Umbilical cord (tissue), 2 donors: ENCODE measurements around the gene OAT. TPM values are rescaled to one million over a fixed set of nuclear protein-coding genes. Genes with fewer than 3 reads are reported as not detected.
"Not testable (repeated sequence)": the region's sequence is repeated elsewhere in the genome, so short reads cannot be mapped to it uniquely, and the experiment has no call there.

ENCODE experiments used
- DNase-seq: peaks from one replicate; pipeline ENCODE4 v3.0.0-alpha.2; 2015; ENCODE audit warnings: low spot score
- total RNA-seq: library from RNA; depleted of rRNA; stranded (reverse); fragments of >200 nt; gene quantifications from one replicate; pipeline ENCODE4 v1.2.3, GENCODE V29; 2014; ENCODE audit warnings: low replicate concordance; ENCODE audit not compliant: insufficient read depth

Gene OAT
- total RNA-seq, 1 donor from 2014 or later = 114 TPM

- DNase-seq = no peak
Observed at GRCh38 chr10:124378881-124379471, 39.7 kb downstream of the OAT start.

GRCh38 chr10:124378271-124378670 lies 40.5 kb downstream of the OAT start:
- DNase-seq = no peak

GRCh38 chr10:124377101-124377500 lies 41.6 kb downstream of the OAT start:
- DNase-seq = no peak

- no peak for DNase-seq
Observed at GRCh38 chr10:124376411-124376810, 42.3 kb downstream of the OAT start.

GRCh38 chr10:124375691-124376090 lies 43.0 kb downstream of the OAT start:
- DNase-seq = no peak

GRCh38 chr10:124375353-124375614 lies 43.4 kb downstream of the OAT start:
- DNase-seq = no peak

- no peak for DNase-seq
Observed at GRCh38 chr10:124374535-124375352, 44.0 kb downstream of the OAT start.

GRCh38 chr10:124372899-124373298 lies 45.8 kb downstream of the OAT start:
- no peak for DNase-seq

GRCh38 chr10:124370426-124370825 lies 48.3 kb downstream of the OAT start:
- DNase-seq = no peak

- DNase-seq = no peak
Observed at GRCh38 chr10:124369986-124370385, 48.7 kb downstream of the OAT start.

GRCh38 chr10:124369533-124369932 lies 49.2 kb downstream of the OAT start:
- not testable (repeated sequence) for DNase-seq

GRCh38 chr10:124369066-124369465 lies 49.7 kb downstream of the OAT start:
- DNase-seq = no peak

- no peak for DNase-seq
Observed at GRCh38 chr10:124367936-124368335, 50.8 kb downstream of the OAT start.

- DNase-seq = no peak
Observed at GRCh38 chr10:124367414-124367813, 51.3 kb downstream of the OAT start.

GRCh38 chr10:124366825-124367224 lies 51.9 kb downstream of the OAT start:
- DNase-seq = no peak

GRCh38 chr10:124366343-124366742 lies 52.4 kb downstream of the OAT start:
- no peak for DNase-seq

GRCh38 chr10:124364674-124365073 lies 54.0 kb downstream of the OAT start:
- no peak for DNase-seq

GRCh38 chr10:124362568-124362967 lies 56.2 kb downstream of the OAT start:
- DNase-seq = no peak

- no peak for DNase-seq
Observed at GRCh38 chr10:124359336-124359832, 59.3 kb downstream of the OAT start.

GRCh38 chr10:124357561-124357885 lies 61.2 kb downstream of the OAT start:
- no peak for DNase-seq

- DNase-seq = no peak
Observed at GRCh38 chr10:124356701-124357560, 61.8 kb downstream of the OAT start.
